ENCODE results near the gene MRFAP1L1. TPM values are rescaled to one million over a fixed set of nuclear protein-coding genes. Genes with fewer than 3 reads are reported as not detected.

MRFAP1L1 gene
- total and polyA plus RNA-seq, 9 of the 15 experiments (the other 6 are each of a cell fraction or from before 2014, with no cell fraction given): 37.6 to 111 (median 83.8) TPM

GRCh38 chr4:6720202-6720699, 10.6 kb upstream of the MRFAP1L1 start:
- 0 out of 2 replicates have a peak, but pooled peaks cover 4% of the 10 kb centered on the region for H4K20me1 ChIP-seq (replicated peaks; ENCODE audit: control insufficient read depth, insufficient read depth, low read length)
- no peaks in the 10 kb centered on the region for H3K9me1 ChIP-seq (ENCODE audit: control insufficient read depth, insufficient read depth, low read length)
- no TSS peak for BruUV-seq (replicated peaks)
- in situ Hi-C loops (cut with MboI): loop anchor here (5.0 kb wide), 3 partner anchors 47 to 352 kb away; no protein-coding TSS in a partner anchor
- no peaks in the 10 kb centered on the region for H3K27me3 ChIP-seq (ENCODE audit: control insufficient read depth in 2 of 2, insufficient read depth in 2 of 2, low read length in 2 of 2)
- peak overlapping the region; percentile 61; the same call in 1 of the 2 replicates for H2AFZ ChIP-seq (ENCODE audit: low read depth, low read length)
- no peaks in the 10 kb centered on the region for H3K9me3 ChIP-seq (replicated peaks; ENCODE audit: control insufficient read depth, insufficient read depth, low read depth, low read length)
- no peaks in the 10 kb centered on the region for H3K36me3 ChIP-seq (ENCODE audit: control insufficient read depth, insufficient read depth, low read length)
- peak; percentile 73 for ATAC-seq
- 4% methylated on average over 14 of the region's 14 CpGs for WGBS (ENCODE audit: insufficient coverage, low coverage, missing lambda C conversion rate)
- intact Hi-C loops (cut with micrococcal nuclease): loop anchor here (1.0 to 2.0 kb wide), 4 partner anchors 43 to 362 kb away; partner anchors contain the start of gene GRPEL1
- H3K27ac ChIP-seq (ENCODE audit: extremely low read depth, low read depth, low read length): no peak overlapping the region
- H3K4me1 ChIP-seq (replicated peaks in 1 of 2; ENCODE audit: control insufficient read depth in 2 of 2, insufficient read depth in 2 of 2, low read length in 2 of 2): peaks cover 12 to 42% of the 10 kb centered on the region in 2 experiments; a peak in 4 of 5 replicates
- H3K79me2 ChIP-seq (ENCODE audit: control insufficient read depth, insufficient read depth, low read length): peaks cover 31% of the 10 kb centered on the region
- peak; percentile 86 to 90 (median 87) for DNase-seq (ENCODE audit: extremely low read depth in 1 of 4, low spot score in 3 of 4)
- H3K9ac ChIP-seq (ENCODE audit: insufficient read depth in 1 of 2, low read depth in 2 of 2, low read length in 2 of 2): 0 out of 4 replicates have a peak overlapping the region, but pooled peaks of 1 of the 2 experiments have one; percentile 33
- POLR2A ChIA-PET: interaction anchor here (0.7 to 1.2 kb wide), 3 partner anchors 12 to 165 kb away, joined by 3 read pairs; no protein-coding TSS in a partner anchor
- H3K4me3 ChIP-seq: no peak overlapping the region
- CTCF ChIA-PET (ENCODE audit: low intra/inter-chr PET ratio): interaction anchor here (0.8 to 4.0 kb wide), 8 partner anchors 43 to 362 kb away, joined by 3 to 66 read pairs (median 8); partner anchors contain the start of gene KIAA0232
- FAIRE-seq: peak; percentile 78
- H3K4me2 ChIP-seq (ENCODE audit: insufficient read depth, low read length): peak overlapping the region; percentile 40; the same call in 1 of the 2 replicates
- no peak for TF ChIP-seq COPS2 (conservative IDR thresholded peaks at IDR 0.05)
- 0 out of 4 replicates have a peak, but pooled peaks of 1 of the 2 experiments have one; percentile 2 for TF ChIP-seq KDM1A (IDR thresholded peaks at IDR 0.05)
- TF ChIP-seq, protein P1, sequence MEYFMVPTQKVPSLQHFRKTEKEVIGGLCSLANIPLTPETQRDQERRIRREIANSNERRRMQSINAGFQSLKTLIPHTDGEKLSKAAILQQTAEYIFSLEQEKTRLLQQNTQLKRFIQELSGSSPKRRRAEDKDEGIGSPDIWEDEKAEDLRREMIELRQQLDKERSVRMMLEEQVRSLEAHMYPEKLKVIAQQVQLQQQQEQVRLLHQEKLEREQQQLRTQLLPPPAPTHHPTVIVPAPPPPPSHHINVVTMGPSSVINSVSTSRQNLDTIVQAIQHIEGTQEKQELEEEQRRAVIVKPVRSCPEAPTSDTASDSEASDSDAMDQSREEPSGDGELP (CRISPR knock-in tag; IDR thresholded peaks at IDR 0.05; ENCODE audit: borderline replicate concordance): peak; percentile 99
- peak; percentile 98 for TF ChIP-seq SMC3 (conservative IDR thresholded peaks at IDR 0.05; ENCODE audit: insufficient read depth, low read depth, low read length)
- TF ChIP-seq CXXC5 (CRISPR knock-in tag; IDR thresholded peaks at IDR 0.05): 0 out of 2 replicates have a peak, but pooled peaks have one; percentile 41
- TF ChIP-seq JUND (IDR thresholded peaks at IDR 0.05; ENCODE audit: borderline replicate concordance, low read depth, low read length): no peak
- peak; percentile 46; the same call in 1 of the 3 replicates for TF ChIP-seq JUND (tag; IDR thresholded peaks at IDR 0.05; ENCODE audit: borderline replicate concordance, low read depth, low read length)
- TF ChIP-seq ZNF253 (CRISPR knock-in tag; conservative IDR thresholded peaks at IDR 0.05): no peak
- TF ChIP-seq, protein P2, sequence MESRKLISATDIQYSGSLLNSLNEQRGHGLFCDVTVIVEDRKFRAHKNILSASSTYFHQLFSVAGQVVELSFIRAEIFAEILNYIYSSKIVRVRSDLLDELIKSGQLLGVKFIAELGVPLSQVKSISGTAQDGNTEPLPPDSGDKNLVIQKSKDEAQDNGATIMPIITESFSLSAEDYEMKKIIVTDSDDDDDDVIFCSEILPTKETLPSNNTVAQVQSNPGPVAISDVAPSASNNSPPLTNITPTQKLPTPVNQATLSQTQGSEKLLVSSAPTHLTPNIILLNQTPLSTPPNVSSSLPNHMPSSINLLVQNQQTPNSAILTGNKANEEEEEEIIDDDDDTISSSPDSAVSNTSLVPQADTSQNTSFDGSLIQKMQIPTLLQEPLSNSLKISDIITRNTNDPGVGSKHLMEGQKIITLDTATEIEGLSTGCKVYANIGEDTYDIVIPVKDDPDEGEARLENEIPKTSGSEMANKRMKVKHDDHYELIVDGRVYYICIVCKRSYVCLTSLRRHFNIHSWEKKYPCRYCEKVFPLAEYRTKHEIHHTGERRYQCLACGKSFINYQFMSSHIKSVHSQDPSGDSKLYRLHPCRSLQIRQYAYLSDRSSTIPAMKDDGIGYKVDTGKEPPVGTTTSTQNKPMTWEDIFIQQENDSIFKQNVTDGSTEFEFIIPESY (CRISPR knock-in tag; IDR thresholded peaks at IDR 0.05): 0 out of 2 replicates have a peak, but pooled peaks have one; percentile 20
- TF ChIP-seq ZBTB7A (IDR thresholded peaks at IDR 0.05; ENCODE audit: borderline replicate concordance, control insufficient read depth, low read depth, low read length): peak; percentile 99
- no peak for TF ChIP-seq ZNF696 (CRISPR knock-in tag; conservative IDR thresholded peaks at IDR 0.05)
- no peak for TF ChIP-seq NFYB (IDR thresholded peaks at IDR 0.05; ENCODE audit: extremely low read depth, insufficient read length)
- TF ChIP-seq ZNF347 (CRISPR knock-in tag; IDR thresholded peaks at IDR 0.05; ENCODE audit: low read depth): no peak
